Subcutaneous preadipocyte (primary cell): ENCODE data around the gene MRPS27. TPM values are rescaled to one million over a fixed set of nuclear protein-coding genes. Genes with fewer than 3 reads are reported as not detected.

Source experiments
- small RNA-seq: library from RNA; depleted of rRNA; stranded (forward); fragments of <200 nt; gene quantifications from one replicate; pipeline ENCODE3, GENCODE V24; 2012
- total RNA-seq: library from RNA; depleted of rRNA; stranded (reverse); fragments of >200 nt; gene quantifications from 2 replicates; pipeline ENCODE4 v1.2.3, GENCODE V29; 2012

MRPS27 gene
- total RNA-seq: 126 and 167 TPM in 2 replicates

DNA sequence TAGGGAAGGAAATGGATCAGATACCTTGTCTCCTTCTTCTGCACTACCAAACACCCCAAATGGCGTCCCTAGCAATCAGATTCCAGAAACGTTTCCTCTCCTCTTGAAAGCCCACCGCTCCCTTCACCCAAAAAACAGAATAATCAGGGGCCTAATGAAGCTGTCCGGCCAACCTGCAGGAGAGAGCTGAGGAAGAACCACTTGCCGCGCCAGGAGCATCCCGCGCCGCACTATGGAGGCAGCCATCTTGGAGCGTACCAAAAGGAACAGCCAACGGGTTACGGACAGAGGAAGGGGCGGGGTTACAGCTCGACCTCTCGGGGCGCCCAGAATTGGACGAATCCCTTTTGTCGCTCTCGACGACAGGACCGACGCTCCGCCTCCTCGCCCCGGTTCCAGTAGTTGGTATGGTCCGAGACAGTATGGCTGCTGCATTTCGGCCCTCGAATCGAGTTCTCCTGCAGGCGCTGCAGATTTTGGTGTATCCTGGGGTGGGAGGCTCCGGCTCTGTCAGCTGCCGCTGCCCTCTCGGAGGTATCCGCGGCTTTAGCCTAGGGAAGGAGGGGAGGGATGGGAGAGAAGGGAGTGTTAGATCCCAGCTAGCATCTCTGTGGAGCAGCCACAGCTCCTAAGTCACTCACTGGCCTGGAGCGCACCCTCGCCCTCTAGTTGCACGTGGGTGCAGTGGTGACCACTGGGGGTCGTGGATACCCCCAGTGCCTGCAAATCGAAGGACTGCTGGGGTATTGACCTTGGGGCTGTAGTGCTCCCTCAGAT lies at the start of gene MRPS27, which contains the start of gene PTCD2:
MRPS27 (minus strand) TSS at position 265 of the 777 bp plus-strand sequence; CDS start at position 246, 19 bp downstream.
PTCD2 (plus strand) TSS at position 398 of the 777 bp plus-strand sequence; CDS start at position 408, 10 bp downstream.

Small RNAs within 50 kb of the gene (small RNA-seq; reads per million reads assigned to genes)
- 0.52 reads per million, percentile 31 among the genes with 10 or more reads in this experiment for gene MIR4803
- gene RN7SL153P: not detected

Other genes with a start within 250 kb of the MRPS27 start
- gene MAP1B, start 212.8 kb downstream of the MRPS27 start, total RNA-seq: 137 and 225 TPM in 2 replicates
- gene PTCD2, start 133 bp upstream of the MRPS27 start, total RNA-seq: 11.9 and 12.5 TPM in 2 replicates
- not detected in 2 replicates for gene ZNF366, start 187.2 kb upstream of the MRPS27 start, total RNA-seq